Endothelial cell of umbilical vein (primary cell): ENCODE data around the gene PKNOX2.
A peak's percentile ranks its signal among the peaks of the same experiment; 100 is the strongest.

ENCODE experiments used
- EZH2 ChIP-seq: IDR thresholded peaks from 2 replicates; pipeline ENCODE4 v1.6.1; 2012; ENCODE audit warnings: borderline replicate concordance, low read depth, mild to moderate bottlenecking, moderate library complexity, low read length, inconsistent platforms; ENCODE audit not compliant: severe bottlenecking
- FOS ChIP-seq: IDR thresholded peaks from 2 replicates; pipeline ENCODE4 v1.6.1; 2011; ENCODE audit warnings: mild to moderate bottlenecking, low read length, moderate library complexity, borderline replicate concordance; ENCODE audit not compliant: insufficient read depth
- GATA2 ChIP-seq: IDR thresholded peaks from 2 replicates; pipeline ENCODE4 v1.7.0; 2011; ENCODE audit warnings: low read depth, mild to moderate bottlenecking, moderate library complexity, mixed read lengths, low read length; ENCODE audit not compliant: insufficient read length, insufficient read depth
- JUN ChIP-seq: IDR thresholded peaks from 2 replicates; pipeline ENCODE4 v1.6.1; 2011; ENCODE audit warnings: borderline replicate concordance, low read depth; ENCODE audit not compliant: insufficient read length, insufficient read depth
- MYC ChIP-seq: IDR thresholded peaks from one replicate; pipeline ENCODE4 v1.6.1; 2011; ENCODE audit warnings: mild to moderate bottlenecking, low read depth, low read length
- POLR2A ChIP-seq: IDR thresholded peaks from 2 replicates; pipeline ENCODE4 v1.6.1; 2012; ENCODE audit warnings: low read depth, mild to moderate bottlenecking, control low read depth, low read length
- POLR2AphosphoS5 ChIP-seq: IDR thresholded peaks from 2 replicates; pipeline ENCODE4 v1.6.1; 2012; ENCODE audit warnings: low read depth, mild to moderate bottlenecking, control low read depth, low read length, moderate library complexity; ENCODE audit not compliant: insufficient read depth
- TF ChIP-seq, protein P1 (sequence below), 2 donors: IDR thresholded peaks; 1 replicate in 1 of 2; 2 replicates in 1 of 2; pipeline ENCODE4 v1.5.1; 2011; ENCODE audit warnings: low read length in 2 of 2, mild to moderate bottlenecking in 2 of 2, moderate library complexity in 2 of 2, control low read depth in 1 of 2, inconsistent platforms in 1 of 2, low read depth in 1 of 2; ENCODE audit not compliant: insufficient read depth in 1 of 2; ENCODE audit errors: extremely low read depth in 1 of 2
- TF ChIP-seq, protein P2 (sequence below): IDR thresholded peaks from 2 replicates; pipeline ENCODE4 v1.6.1; 2011; ENCODE audit not compliant: insufficient read depth, insufficient read length

DNA sequence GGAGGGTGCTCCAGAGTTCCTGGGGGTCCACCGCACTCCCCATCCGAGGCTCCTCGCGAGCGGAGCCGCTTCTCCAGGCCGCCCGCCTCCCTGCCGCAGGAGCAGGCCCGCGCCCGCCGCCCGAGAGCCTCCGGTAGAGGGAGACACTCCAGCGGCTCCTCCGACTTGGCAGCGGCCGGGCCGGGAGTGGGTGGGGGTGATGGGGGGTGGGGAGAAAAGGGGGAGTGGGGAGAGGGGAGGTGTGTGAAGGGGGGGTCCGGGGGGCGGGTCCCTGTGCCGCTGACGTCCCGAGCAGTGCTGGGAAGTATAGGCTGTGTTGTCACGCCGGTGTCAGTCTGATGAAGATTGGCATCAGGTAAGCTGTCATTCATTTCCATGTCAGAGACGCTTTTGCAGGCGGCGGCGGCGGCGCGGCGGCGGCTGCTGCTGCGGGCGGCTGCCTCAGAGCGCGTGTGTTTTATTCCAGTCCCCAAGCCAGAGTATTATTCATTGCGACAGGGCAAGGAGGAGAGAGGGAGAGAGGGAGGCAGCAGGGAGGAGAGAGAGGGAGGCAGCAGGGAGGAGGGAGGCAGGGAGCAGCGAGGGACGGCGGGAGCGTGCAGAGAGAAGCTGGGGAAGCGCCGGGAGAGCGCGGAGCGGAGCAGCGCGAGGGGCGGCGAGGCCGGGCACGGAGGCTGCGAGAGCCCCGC, at the start of gene PKNOX2:
- TF ChIP-seq, protein P1, sequence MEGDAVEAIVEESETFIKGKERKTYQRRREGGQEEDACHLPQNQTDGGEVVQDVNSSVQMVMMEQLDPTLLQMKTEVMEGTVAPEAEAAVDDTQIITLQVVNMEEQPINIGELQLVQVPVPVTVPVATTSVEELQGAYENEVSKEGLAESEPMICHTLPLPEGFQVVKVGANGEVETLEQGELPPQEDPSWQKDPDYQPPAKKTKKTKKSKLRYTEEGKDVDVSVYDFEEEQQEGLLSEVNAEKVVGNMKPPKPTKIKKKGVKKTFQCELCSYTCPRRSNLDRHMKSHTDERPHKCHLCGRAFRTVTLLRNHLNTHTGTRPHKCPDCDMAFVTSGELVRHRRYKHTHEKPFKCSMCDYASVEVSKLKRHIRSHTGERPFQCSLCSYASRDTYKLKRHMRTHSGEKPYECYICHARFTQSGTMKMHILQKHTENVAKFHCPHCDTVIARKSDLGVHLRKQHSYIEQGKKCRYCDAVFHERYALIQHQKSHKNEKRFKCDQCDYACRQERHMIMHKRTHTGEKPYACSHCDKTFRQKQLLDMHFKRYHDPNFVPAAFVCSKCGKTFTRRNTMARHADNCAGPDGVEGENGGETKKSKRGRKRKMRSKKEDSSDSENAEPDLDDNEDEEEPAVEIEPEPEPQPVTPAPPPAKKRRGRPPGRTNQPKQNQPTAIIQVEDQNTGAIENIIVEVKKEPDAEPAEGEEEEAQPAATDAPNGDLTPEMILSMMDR (IDR thresholded peaks at IDR 0.05; ENCODE audit: extremely low read depth in 1 of 2, insufficient read depth in 1 of 2, low read depth in 1 of 2, low read length in 2 of 2) = peak; percentile 36 to 82
- TF ChIP-seq EZH2 (no peak), FOS (no peak), MYC (no peak), POLR2A (no peak), POLR2AphosphoS5 (no peak), JUN (no peak), GATA2 (no peak)
- TF ChIP-seq, protein P2, sequence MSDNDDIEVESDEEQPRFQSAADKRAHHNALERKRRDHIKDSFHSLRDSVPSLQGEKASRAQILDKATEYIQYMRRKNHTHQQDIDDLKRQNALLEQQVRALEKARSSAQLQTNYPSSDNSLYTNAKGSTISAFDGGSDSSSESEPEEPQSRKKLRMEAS = no peak
